Prostate gland (tissue), 2 donors: ENCODE data around the gene ANKRD6.

Experiments
- CTCF ChIP-seq, 4 experiments: fragments of 200-600 bp in 2 of 4; fragments of 450-650 bp in 2 of 4; sonication (generic) in 2 of 4; IDR thresholded peaks; 1 replicate in 3 of 4; 2 replicates in 1 of 4; pipeline ENCODE4 v1.5.1; 2016 to 2019; ENCODE audit warnings: antibody characterized with exemption in 4 of 4, mild to moderate bottlenecking in 2 of 4, moderate library complexity in 2 of 4
- POLR2A ChIP-seq: fragments of 450-650 bp; IDR thresholded peaks from one replicate; pipeline ENCODE4 v1.6.1; 2016; ENCODE audit warnings: antibody characterized with exemption, mild to moderate bottlenecking
- POLR2AphosphoS5 ChIP-seq: sonication (generic); formaldehyde crosslinking; IDR thresholded peaks from one replicate; pipeline ENCODE4 v1.6.1; 2017; ENCODE audit warnings: antibody characterized with exemption

- TF ChIP-seq CTCF (IDR thresholded peaks at IDR 0.05) = no peak
- no peak for TF ChIP-seq POLR2AphosphoS5
- TF ChIP-seq POLR2A = no peak
These were observed 67.7 kb downstream of the ANKRD6 start for GRCh38 chr6:89500611-89501010.
